Measurements from ENCODE around the gene CLTB. TPM values are rescaled to one million over a fixed set of nuclear protein-coding genes. Genes with fewer than 3 reads are reported as not detected.

The CLTB gene
- total and polyA plus RNA-seq, 2 of the 4 experiments (the other 2 are of a cell fraction), result 87.6 to 99.9 TPM

DNA sequence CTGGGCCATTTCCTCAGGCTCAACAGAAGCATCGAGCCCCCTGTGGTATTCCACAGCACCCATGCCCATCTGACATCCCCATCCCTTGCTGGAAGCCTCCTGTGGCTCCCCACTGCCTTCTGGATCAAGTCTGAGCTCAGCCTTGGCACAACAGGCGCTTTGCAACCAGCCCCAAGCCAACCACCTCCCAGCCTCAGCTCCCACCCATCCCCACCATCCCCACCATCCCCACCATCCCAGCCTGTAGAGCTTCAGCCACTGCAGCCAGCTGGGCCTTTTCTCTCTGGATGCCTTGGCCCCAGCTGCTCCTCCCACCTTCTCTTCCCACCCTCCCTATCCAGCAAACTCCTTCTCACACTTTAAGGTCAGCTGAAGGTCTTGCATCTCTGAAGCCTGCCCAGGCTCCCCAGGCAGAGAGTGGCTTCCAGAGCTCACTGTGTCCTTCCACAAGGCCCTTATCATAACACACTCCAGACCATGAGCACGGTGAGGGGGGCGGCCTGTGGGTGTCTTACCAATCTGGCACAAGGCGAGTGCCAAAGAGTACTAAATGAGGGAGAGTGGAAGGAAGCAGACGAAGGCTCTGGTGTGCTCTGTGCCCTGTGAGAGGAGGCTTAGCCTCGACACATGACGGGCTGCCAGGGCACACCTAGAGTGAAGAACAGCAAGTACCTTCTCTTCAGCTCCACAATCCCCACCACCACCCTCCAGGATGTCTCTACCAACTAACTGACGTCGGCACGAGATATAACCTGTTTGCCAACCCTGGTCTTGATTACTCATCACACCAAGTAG lies 21.3 kb downstream of the CLTB start:
- no peaks in the 10 kb centered on the region; the same call in 1 of the 2 replicates for H3K9me1 ChIP-seq (ENCODE audit: insufficient read depth, low read length)
- H3K4me3 ChIP-seq (ENCODE audit: insufficient read depth, low read depth, low read length), result no peak overlapping the region
- H4K5ac ChIP-seq (ENCODE audit: low read depth, low read length), result no peak overlapping the region; the same call in 1 of the 2 replicates
- no TSS peak for BruUV-seq (replicated peaks)
- 81% methylated on average over 2 of the region's 11 CpGs; no CpG with 5 or more reads in 1 of the 2 experiments for WGBS, 2 experiments (ENCODE audit: extremely low coverage in 2 of 2, insufficient read length in 1 of 2)
- no peak overlapping the region for H3K9ac ChIP-seq (ENCODE audit: low read depth, low read length)
- H2BK15ac ChIP-seq (ENCODE audit: low read depth, low read length), result no peak overlapping the region
- H3K4me1 ChIP-seq (ENCODE audit: control insufficient read depth, insufficient read depth, low read length), result peaks cover 4% of the 10 kb centered on the region; the same call in 1 of the 2 replicates
- intact Hi-C loops (cut with micrococcal nuclease) (no loop called here), dilution Hi-C loops (cut with HindIII; ENCODE audit: low sequenced_read_pairs, unreplicated experiment) (no loop called here), in situ Hi-C loops (cut with MboI; ENCODE audit: low sequenced_read_pairs) (no loop called here)
- no peak overlapping the region for H3K56ac ChIP-seq (ENCODE audit: extremely low read depth, insufficient read depth, low read length)
- H3K4me2 ChIP-seq (ENCODE audit: low read depth, low read length), result no peak overlapping the region; the same call in 1 of the 2 replicates
- H3K79me1 ChIP-seq (ENCODE audit: low read depth in 1 of 2, low read length in 2 of 2), result peaks cover 0 to 28% of the 10 kb centered on the region in 2 experiments; a peak in 2 of 4 replicates
- no peak overlapping the region for H2AFZ ChIP-seq (replicated peaks; ENCODE audit: low read length, poor library complexity)
- DNase-seq (peak; percentile 51), ATAC-seq (ENCODE audit: low read depth) (peak; percentile 91)
- peak overlapping the region; percentile 30; the same call in 1 of the 2 replicates for H3K27ac ChIP-seq (ENCODE audit: insufficient read depth, low read length)
- no peak overlapping the region for H3K23ac ChIP-seq (ENCODE audit: low read depth, low read length)
- peak overlapping the region; percentile 88 for H2AK9ac ChIP-seq (replicated peaks; ENCODE audit: low read depth, low read length, poor library complexity)
- H2BK5ac ChIP-seq (ENCODE audit: low read depth, low read length, poor library complexity, severe bottlenecking), result no peak overlapping the region
- CTCF ChIA-PET, result no interaction called here
- no peak overlapping the region; the same call in 1 of the 2 replicates for H3K18ac ChIP-seq (ENCODE audit: low read depth, low read length)
- no peaks in the 10 kb centered on the region for H3K9me3 ChIP-seq (ENCODE audit: control insufficient read depth, insufficient read depth, low read length)
- no peak for TF ChIP-seq BHLHE40 (IDR thresholded peaks at IDR 0.05; ENCODE audit: low read depth, low read length)
- H2AK5ac ChIP-seq (ENCODE audit: low read depth, low read length), result peak overlapping the region; percentile 16; the same call in 1 of the 2 replicates
- H3K27me3 ChIP-seq (ENCODE audit: control insufficient read depth, insufficient read depth, low read length), result no peaks in the 10 kb centered on the region
- peaks cover 33% of the 10 kb centered on the region for H3K36me3 ChIP-seq (ENCODE audit: control insufficient read depth, insufficient read depth, low read length)
- no peak overlapping the region for H2BK120ac ChIP-seq (ENCODE audit: low read depth, low read length)
- H2BK20ac ChIP-seq (ENCODE audit: low read depth, low read length), result no peak overlapping the region
- POLR2A ChIA-PET (ENCODE audit: unreplicated experiment), result no interaction called here
- H3K4ac ChIP-seq (ENCODE audit: low read depth, low read length), result no peak overlapping the region
- no peak overlapping the region for H4K91ac ChIP-seq (ENCODE audit: insufficient read depth, low read depth, low read length)
- peaks cover 4% of the 10 kb centered on the region; the same call in 1 of the 2 replicates for H4K20me1 ChIP-seq (ENCODE audit: insufficient read depth, low read length)
- 0 out of 4 replicates have a peak overlapping the region, but pooled peaks of 1 of the 2 experiments have one; percentile 40 for H4K8ac ChIP-seq (ENCODE audit: low read depth in 2 of 2, low read length in 2 of 2)
- H3K14ac ChIP-seq (replicated peaks; ENCODE audit: low read depth, low read length), result no peak overlapping the region

Measured in IMR-90 (cell line).